ENCODE measurements around the gene SDK2.

Gene SDK2

GRCh38 chr17:73622381-73622780 is 21.9 kb downstream of the SDK2 start:
- DNase-seq = peak in 15 of 42 donors; percentile 28 to 78 (median 42)
- intact Hi-C loops (cut with DNase I) = no loop called here

GRCh38 chr17:73621685-73622084 is 22.6 kb downstream of the SDK2 start:
- intact Hi-C loops (cut with DNase I) = no loop called here
- DNase-seq = no peak

DNA sequence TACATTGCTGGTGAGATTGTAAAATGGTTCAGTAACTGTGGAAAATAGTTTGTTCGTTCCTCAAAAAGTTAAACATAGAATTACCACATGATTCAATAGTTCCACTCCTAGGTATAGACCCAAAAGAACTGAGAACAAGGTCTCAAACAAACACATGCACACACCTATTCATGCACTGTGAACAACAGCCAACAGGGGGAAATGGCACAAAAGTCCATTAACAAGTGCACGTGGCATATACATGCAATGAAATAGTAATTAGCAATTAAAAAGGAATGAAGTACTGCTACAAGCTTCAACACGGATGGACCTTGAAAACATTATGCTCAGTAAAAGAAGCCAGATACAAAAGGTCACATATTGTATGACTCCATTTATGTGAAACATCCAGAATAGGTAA is 23.8 kb downstream of the SDK2 start:
- DNase-seq = no peak

GRCh38 chr17:73617501-73617900 is 26.7 kb downstream of the SDK2 start:
- intact Hi-C loops (cut with DNase I) = no loop called here
- DNase-seq = no peak

More for the DNA sequence above, 23.8 kb downstream of the SDK2 start:
- intact Hi-C loops (cut with DNase I) = no loop called here

DNA sequence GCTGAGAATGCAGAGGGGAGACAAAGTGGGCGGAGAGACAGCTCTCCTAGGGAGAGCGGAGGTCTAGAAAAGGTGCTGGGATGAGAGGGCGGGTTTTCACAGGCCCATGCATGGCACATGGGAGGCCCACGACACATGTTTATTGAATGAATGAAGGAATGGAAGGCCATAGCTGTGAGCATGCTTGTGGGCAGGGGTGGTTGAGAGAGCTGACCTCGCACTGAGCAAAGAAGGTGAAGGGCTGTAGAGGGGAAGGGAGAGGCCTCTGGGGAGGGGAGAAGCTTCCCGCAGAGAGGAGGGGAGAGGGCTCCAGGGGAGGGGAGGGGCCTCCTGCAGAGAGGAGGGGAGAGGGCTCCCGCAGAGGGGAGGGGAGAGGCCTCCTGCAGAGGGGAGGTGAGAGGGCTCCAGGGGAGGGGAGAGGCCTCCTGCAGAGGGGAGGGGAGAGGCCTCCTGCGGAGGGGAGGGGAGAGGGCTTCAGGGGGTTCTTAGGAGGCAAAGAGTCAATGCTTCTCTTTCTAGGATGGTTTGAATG is 27.3 kb downstream of the SDK2 start:
- intact Hi-C loops (cut with DNase I) = no loop called here
- DNase-seq = no peak

- peak in 34 of 42 donors; percentile 11 to 82 (median 52) for DNase-seq
- intact Hi-C loops (cut with DNase I) = no loop called here
Measured at GRCh38 chr17:73616120-73616872, 27.9 kb downstream of the SDK2 start.

DNA sequence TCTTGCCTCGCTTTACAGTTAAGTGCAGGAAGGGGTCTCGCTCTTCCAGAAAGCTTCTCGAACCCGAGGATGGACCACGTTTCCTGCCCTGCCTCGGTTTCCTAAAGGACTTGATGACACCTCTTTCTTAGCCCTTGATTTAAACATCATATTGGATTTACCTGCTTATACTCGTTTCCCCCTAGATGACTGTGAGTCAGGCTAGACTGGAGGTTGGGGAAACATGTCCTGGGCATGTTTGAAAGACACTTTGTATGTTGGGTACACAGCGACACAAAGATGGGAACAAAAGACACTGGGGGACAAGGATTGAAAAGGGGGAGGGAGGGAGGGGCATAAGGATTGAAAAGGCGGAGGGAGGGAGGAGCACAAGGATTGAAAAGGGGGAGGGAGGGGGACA is 30.0 kb downstream of the SDK2 start:
- intact Hi-C loops (cut with DNase I) = no loop called here
- no peak for DNase-seq

DNA sequence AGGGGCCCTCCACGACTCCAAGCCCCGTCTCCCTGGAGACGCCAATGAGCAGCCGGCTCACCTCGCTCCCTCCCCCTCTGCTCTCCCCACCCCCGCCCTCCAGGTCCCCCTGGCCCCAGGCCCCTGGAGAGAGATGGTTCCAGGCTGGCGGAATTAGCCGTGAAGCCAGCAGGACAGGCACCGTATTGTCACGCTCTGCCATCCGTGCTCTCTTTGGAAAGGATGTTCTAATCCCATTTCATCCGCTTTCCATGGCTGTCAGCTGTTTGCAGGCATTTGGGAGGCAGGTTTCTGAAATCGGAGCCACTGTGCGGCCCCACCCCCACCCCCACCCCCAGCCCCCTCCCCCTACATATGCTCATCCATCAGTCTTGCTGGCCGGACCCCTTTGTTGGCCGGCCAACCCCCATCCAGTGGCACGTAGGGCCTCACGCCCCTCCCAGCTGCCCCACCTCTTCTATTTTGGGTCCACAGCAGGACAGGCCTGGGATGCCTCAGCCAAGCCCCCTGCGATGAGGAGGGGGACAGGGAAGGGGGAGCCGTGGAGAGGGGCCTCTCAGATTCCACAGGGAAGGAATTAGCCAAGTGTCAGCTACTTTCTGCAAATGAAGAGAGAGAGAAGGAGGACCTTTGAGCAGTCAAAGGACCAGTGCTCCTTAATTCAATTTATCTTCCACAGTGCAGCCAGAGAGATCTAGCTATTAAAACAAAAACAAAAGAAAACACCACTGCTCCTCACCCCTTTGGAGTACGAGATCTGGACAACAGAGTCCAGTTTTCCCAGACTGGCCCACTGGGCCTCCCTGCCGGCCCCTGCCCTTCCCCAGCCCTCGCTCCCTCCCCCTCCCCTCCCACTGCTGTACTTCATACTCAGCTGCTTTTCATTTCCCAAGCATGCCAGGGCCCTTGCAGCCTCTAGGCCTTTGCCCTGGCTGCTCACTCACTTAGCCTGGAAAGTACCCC is 30.7 kb downstream of the SDK2 start:
- intact Hi-C loops (cut with DNase I) = no loop called here
- no peak for DNase-seq

- DNase-seq = no peak
- intact Hi-C loops (cut with DNase I) = no loop called here
Measured at GRCh38 chr17:73612031-73612472, 32.2 kb downstream of the SDK2 start.

DNA sequence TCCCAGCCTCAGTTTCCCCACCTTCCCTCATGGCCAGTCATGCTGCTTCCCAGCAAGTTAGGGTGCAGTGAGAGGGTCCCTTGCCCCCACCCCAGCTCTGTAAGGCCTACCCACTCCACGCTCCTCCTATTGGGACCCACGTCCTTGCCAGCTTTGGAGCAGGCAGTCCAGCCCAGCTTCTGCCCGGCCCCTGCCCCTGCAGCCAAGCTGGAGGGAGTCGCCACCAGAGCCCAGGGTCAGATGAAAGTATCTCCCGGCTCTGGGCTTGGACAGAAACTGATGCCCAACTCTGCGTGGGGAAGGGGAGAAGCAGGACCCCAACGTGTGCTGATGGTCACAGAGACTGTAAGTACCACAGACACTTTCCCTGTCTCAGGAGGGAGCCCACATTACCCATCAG is 32.6 kb downstream of the SDK2 start:
- intact Hi-C loops (cut with DNase I) = no loop called here
- no peak for DNase-seq

- intact Hi-C loops (cut with DNase I) = no loop called here
Measured at GRCh38 chr17:73610331-73610911, 33.8 kb downstream of the SDK2 start.

DNA sequence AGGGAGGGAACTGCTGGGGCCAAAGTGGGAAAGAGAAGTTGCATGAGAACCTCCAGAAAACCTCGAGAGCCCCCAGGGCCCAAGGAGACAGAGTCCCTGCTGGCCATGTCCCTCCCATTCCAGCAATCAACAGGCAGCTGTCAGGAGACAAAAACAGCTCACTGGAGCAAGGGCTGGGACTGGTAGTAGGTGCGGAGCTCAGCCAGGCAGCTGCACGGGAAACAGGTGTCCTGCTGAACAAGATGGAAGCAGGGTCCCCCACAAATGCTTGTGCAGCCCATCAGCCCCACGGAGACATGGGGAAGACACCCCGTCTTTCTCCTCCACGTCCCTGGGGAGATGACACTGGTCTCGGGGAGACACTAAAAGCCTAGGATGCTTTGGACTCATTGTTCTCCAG is 34.5 kb downstream of the SDK2 start:
- no peak for DNase-seq
- intact Hi-C loops (cut with DNase I) = no loop called here

More at GRCh38 chr17:73610331-73610911, 33.8 kb downstream of the SDK2 start:
- DNase-seq = no peak

DNA sequence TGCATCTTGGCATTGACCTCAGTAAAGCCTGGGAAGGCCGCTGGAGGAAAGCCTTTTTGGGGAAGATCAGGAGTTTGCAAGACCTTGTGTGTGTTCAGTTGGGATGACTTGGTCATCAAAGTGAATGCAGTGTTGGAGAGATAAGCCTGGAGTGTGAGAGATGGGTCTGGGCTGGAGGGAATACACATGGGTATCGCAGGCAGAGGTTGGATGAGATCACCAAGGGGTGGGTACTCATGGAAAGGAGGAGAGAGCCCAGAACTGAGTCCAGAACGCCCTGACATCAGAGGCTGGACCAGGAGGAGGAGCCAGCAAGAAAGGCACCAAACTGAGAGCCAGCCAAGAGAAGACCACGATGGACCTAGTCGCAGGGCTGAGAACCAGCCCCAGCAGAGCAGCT is 35.2 kb downstream of the SDK2 start:
- intact Hi-C loops (cut with DNase I) = no loop called here
- DNase-seq = no peak

DNA sequence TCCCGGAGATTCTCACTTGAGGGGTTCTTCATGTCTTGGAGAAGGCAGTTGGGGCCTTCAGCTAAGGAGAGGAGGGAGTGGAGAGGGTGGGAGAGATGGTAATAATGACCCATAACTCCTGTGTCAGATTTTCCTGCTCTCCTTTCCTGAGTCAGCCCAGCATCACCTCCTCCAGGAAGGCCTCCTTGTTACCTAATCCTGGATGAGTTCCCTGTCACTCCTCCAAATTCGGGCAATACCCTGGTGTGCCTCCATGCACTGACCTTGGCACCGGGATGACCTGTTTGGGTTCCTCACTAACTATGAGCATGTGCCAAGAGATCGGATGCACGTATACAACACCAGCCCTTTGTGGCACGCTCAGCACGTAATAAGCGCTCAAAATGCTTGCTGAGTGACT is 38.8 kb downstream of the SDK2 start:
- intact Hi-C loops (cut with DNase I) = no loop called here
- no peak for DNase-seq

- DNase-seq = no peak
- intact Hi-C loops (cut with DNase I) = no loop called here
Measured at GRCh38 chr17:73604476-73604875, 39.8 kb downstream of the SDK2 start.

- intact Hi-C loops (cut with DNase I) = no loop called here
- peak in 1 of 42 donors; percentile 22 for DNase-seq
Measured at GRCh38 chr17:73603971-73604370, 40.3 kb downstream of the SDK2 start.

GRCh38 chr17:73600103-73600871 is 44.0 kb downstream of the SDK2 start:
- intact Hi-C loops (cut with DNase I) = no loop called here
- no peak for DNase-seq

- intact Hi-C loops (cut with DNase I) = no loop called here
- DNase-seq = no peak
Measured at GRCh38 chr17:73599599-73599998, 44.6 kb downstream of the SDK2 start.

DNA sequence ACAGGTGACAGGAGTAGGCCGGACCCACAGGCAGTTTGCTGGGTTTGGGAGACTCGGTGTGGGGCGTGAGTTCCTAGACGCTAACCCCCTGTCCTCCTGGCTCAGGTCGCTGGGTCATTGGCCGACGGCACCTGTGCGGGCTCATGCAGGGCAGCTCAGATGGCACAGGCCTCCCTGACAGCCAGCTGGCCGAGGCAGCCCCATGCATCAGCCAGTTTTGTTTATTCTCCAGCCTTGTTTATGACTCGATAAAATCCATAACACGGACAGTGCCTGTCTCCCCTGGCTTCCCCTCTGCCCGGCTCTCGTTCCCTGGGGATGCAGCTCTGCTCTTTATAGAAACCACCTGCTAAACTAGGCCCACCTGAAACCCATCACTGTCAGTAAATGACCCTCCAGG is 46.0 kb downstream of the SDK2 start:
- DNase-seq = no peak
- intact Hi-C loops (cut with DNase I) = no loop called here

Measured in head of caudate nucleus (tissue), 42 donors.